Caco-2 (cell line): ENCODE results near the gene DRP2. TPM values are rescaled to one million over a fixed set of nuclear protein-coding genes. Genes with fewer than 3 reads are reported as not detected.

Experiments used
- BruUV-seq: library from RNA; stranded (reverse); fragments of 400-500 nt; replicated peaks from 2 replicates; lab custom pipeline; 2021; lab: Mats Ljungman, UMichigan
- CTCF ChIA-PET: fragments of 300-600 bp; sonication (Branson Sonifier 250); formaldehyde crosslinking; loops from one replicate; lab custom pipeline; 2022; ENCODE audit warnings: antibody characterized with exemption; lab: Charles Lee
- POLR2A ChIA-PET: fragments of 300-600 bp; sonication (Branson Sonifier 250); formaldehyde crosslinking; loops from one replicate; lab custom pipeline; 2022; ENCODE audit warnings: antibody characterized with exemption; lab: Charles Lee
- DNase-seq, 2 experiments: peaks; one replicate each; pipeline versions ENCODE4 v3.0.0 to v3.0.0-alpha.2; 2020 to 2022
- H3K27me3 ChIP-seq: replicated peaks from 2 replicates; pipeline ENCODE4 v1.6.0; 2011; ENCODE audit warnings: low read length; ENCODE audit not compliant: control insufficient read depth, insufficient read depth
- H3K36me3 ChIP-seq: 2 replicates; pipeline ENCODE4 v1.5.1; 2011; ENCODE audit warnings: low read length; ENCODE audit not compliant: control insufficient read depth, insufficient read depth
- H3K4me1 ChIP-seq: fragments of 250-450 bp; sonication (Bioruptor Pico); 2 replicates; pipeline ENCODE4 v1.5.1; 2020; ENCODE audit warnings: mild to moderate bottlenecking
- H3K4me3 ChIP-seq: 2 replicates; pipeline ENCODE4 v1.5.1; 2011; ENCODE audit warnings: low read depth, mild to moderate bottlenecking, control low read depth, low read length
- H3K9me3 ChIP-seq: fragments of 250-450 bp; sonication (Bioruptor Pico); 2 replicates; pipeline ENCODE4 v1.5.1; 2020; ENCODE audit warnings: mild to moderate bottlenecking, moderate library complexity
- H3K27ac Mint-ChIP-seq: one replicate; pipeline ENCODE4 v1.8.0; 2022; ENCODE audit warnings: mixed read lengths; ENCODE audit not compliant: unreplicated experiment
- H3K27me3 Mint-ChIP-seq: one replicate; pipeline ENCODE4 v1.8.0; 2022; ENCODE audit warnings: mixed read lengths; ENCODE audit not compliant: insufficient read depth, unreplicated experiment
- H3K36me3 Mint-ChIP-seq: one replicate; pipeline ENCODE4 v1.8.0; 2022; ENCODE audit warnings: mild to moderate bottlenecking, mixed read lengths; ENCODE audit not compliant: insufficient read depth, unreplicated experiment
- H3K4me1 Mint-ChIP-seq: one replicate; pipeline ENCODE4 v1.8.0; 2022; ENCODE audit warnings: low read depth, mixed read lengths; ENCODE audit not compliant: unreplicated experiment
- H3K4me3 Mint-ChIP-seq: one replicate; pipeline ENCODE4 v1.8.0; 2022; ENCODE audit warnings: mild to moderate bottlenecking, moderate library complexity, mixed read lengths; ENCODE audit not compliant: unreplicated experiment
- H3K9me3 Mint-ChIP-seq: one replicate; pipeline ENCODE4 v1.8.0; 2022; ENCODE audit warnings: mixed read lengths; ENCODE audit not compliant: unreplicated experiment
- CTCF ChIP-seq, 2 experiments: fragments of 200-600 bp in 1 of 2; IDR thresholded peaks; 1 replicate in 1 of 2; 2 replicates in 1 of 2; pipeline versions ENCODE4 v1.5.1 to v1.8.0; 2011 to 2022; ENCODE audit warnings: antibody characterized with exemption in 1 of 2, control low read depth in 1 of 2, inconsistent platforms in 1 of 2, low read depth in 1 of 2, low read length in 1 of 2, mild to moderate bottlenecking in 1 of 2, moderate library complexity in 1 of 2; ENCODE audit not compliant: insufficient read depth in 1 of 2, severe bottlenecking in 1 of 2, unreplicated experiment in 1 of 2
- intact Hi-C: fragments of 100-400 bp; cut with micrococcal nuclease; formaldehyde crosslinking; loops from one replicate; pipeline ENCODE4 v1.10.0; 2022; ENCODE audit not compliant: unreplicated experiment
- total RNA-seq: library from RNA; stranded (reverse); gene quantifications from 2 replicates; pipeline ENCODE4 v1.2.3, GENCODE V29; 2022

The DRP2 gene
- total RNA-seq, 1 experiment from 2014 or later, result 0.09 TPM

GRCh38 chrX:101223226-101223625, 3.6 kb downstream of the DRP2 start:
- H3K9me3 Mint-ChIP-seq, result no peaks in the 10 kb centered on the region
- no TSS peak for BruUV-seq
- H3K4me1 Mint-ChIP-seq, result no peaks in the 10 kb centered on the region

GRCh38 chrX:101229170-101229569, 9.6 kb downstream of the DRP2 start:
- BruUV-seq, result no TSS peak
- Mint-ChIP-seq H3K36me3 (no peaks in the 10 kb centered on the region), H3K4me1 (peaks cover 14% of the 10 kb centered on the region), H3K27me3 (no peaks in the 10 kb centered on the region), H3K9me3 (no peaks in the 10 kb centered on the region), H3K4me3 (no peak overlapping the region), H3K27ac (no peak overlapping the region)
- ChIA-PET POLR2A (no interaction called here), CTCF (no interaction called here)
- Histone ChIP-seq H3K4me1 (no peaks in the 10 kb centered on the region), H3K4me3 (no peak overlapping the region), H3K36me3 (no peaks in the 10 kb centered on the region), H3K9me3 (no peaks in the 10 kb centered on the region), H3K27me3 (no peaks in the 10 kb centered on the region)
- no peak for DNase-seq
- no peak for TF ChIP-seq CTCF (IDR thresholded peaks at IDR 0.05; ENCODE audit: insufficient read depth in 1 of 2, low read depth in 1 of 2, low read length in 1 of 2, severe bottlenecking in 1 of 2, unreplicated experiment in 1 of 2)
- intact Hi-C loops, result no loop called here

More at GRCh38 chrX:101223226-101223625, 3.6 kb downstream of the DRP2 start:
- H3K36me3 ChIP-seq, result no peaks in the 10 kb centered on the region
- TF ChIP-seq CTCF (IDR thresholded peaks at IDR 0.05; ENCODE audit: insufficient read depth in 1 of 2, low read depth in 1 of 2, low read length in 1 of 2, severe bottlenecking in 1 of 2, unreplicated experiment in 1 of 2), result no peak
- H3K27me3 ChIP-seq, result no peaks in the 10 kb centered on the region
- Mint-ChIP-seq H3K27me3 (no peaks in the 10 kb centered on the region), H3K36me3 (no peaks in the 10 kb centered on the region), H3K27ac (no peak overlapping the region), H3K4me3 (no peak overlapping the region)
- no peaks in the 10 kb centered on the region for H3K9me3 ChIP-seq
- intact Hi-C loops, result no loop called here
- CTCF ChIA-PET, result no interaction called here
- DNase-seq, result no peak
- no peak overlapping the region for H3K4me3 ChIP-seq
- H3K4me1 ChIP-seq, result no peaks in the 10 kb centered on the region
- POLR2A ChIA-PET, result no interaction called here

- Mint-ChIP-seq H3K27me3 (no peaks in the 10 kb centered on the region), H3K4me3 (no peak overlapping the region), H3K4me1 (peaks cover 14% of the 10 kb centered on the region), H3K9me3 (no peaks in the 10 kb centered on the region), H3K36me3 (no peaks in the 10 kb centered on the region), H3K27ac (no peak overlapping the region)
- Histone ChIP-seq H3K4me3 (no peak overlapping the region), H3K27me3 (no peaks in the 10 kb centered on the region), H3K9me3 (no peaks in the 10 kb centered on the region), H3K4me1 (no peaks in the 10 kb centered on the region), H3K36me3 (no peaks in the 10 kb centered on the region)
- DNase-seq, result no peak
- ChIA-PET CTCF (no interaction called here), POLR2A (no interaction called here)
- no TSS peak for BruUV-seq
- intact Hi-C loops, result no loop called here
- no peak for TF ChIP-seq CTCF (IDR thresholded peaks at IDR 0.05; ENCODE audit: insufficient read depth in 1 of 2, low read depth in 1 of 2, low read length in 1 of 2, severe bottlenecking in 1 of 2, unreplicated experiment in 1 of 2)
Measured at GRCh38 chrX:101230636-101231035, 11.1 kb downstream of the DRP2 start.
